DOHH2 (cell line): ENCODE measurements around the gene CBLN4.

Experiments
- H3F3A ChIP-seq: fragments of 200-600 bp; sonication (generic), shearing (Covaris generic); 2 replicates; pipeline ENCODE4 v1.6.0; 2016; ENCODE audit warnings: antibody characterized with exemption, mild to moderate bottlenecking; ENCODE audit not compliant: control insufficient read depth, insufficient read depth
- H3K27ac ChIP-seq: fragments of 200-600 bp; sonication (generic); 2 replicates; pipeline ENCODE4 v1.5.1; 2014; ENCODE audit warnings: low read depth, mild to moderate bottlenecking, low read length, moderate library complexity
- H3K27me3 ChIP-seq: fragments of 200-600 bp; sonication (generic); 2 replicates; pipeline ENCODE4 v1.6.1; 2014; ENCODE audit warnings: mild to moderate bottlenecking, low read length, mixed read lengths; ENCODE audit not compliant: control insufficient read depth
- H3K36me3 ChIP-seq: fragments of 200-600 bp; sonication (generic); 2 replicates; pipeline ENCODE4 v1.6.1; 2014; ENCODE audit warnings: mild to moderate bottlenecking, low read length, moderate library complexity, mixed read lengths; ENCODE audit not compliant: control insufficient read depth
- H3K4me1 ChIP-seq: fragments of 200-600 bp; sonication (generic); 2 replicates; pipeline ENCODE4 v1.6.1; 2014; ENCODE audit warnings: mild to moderate bottlenecking, low read length, mixed read lengths; ENCODE audit not compliant: control insufficient read depth
- H3K4me2 ChIP-seq: fragments of 200-600 bp; sonication (generic); 2 replicates; pipeline ENCODE4 v1.6.0; 2014; ENCODE audit warnings: mild to moderate bottlenecking, low read length, moderate library complexity
- H3K4me3 ChIP-seq: fragments of 200-600 bp; sonication (generic); 2 replicates; pipeline ENCODE4 v1.5.1; 2014; ENCODE audit warnings: mild to moderate bottlenecking, low read length, mixed read lengths
- H3K79me2 ChIP-seq: fragments of 200-600 bp; sonication (generic); 2 replicates; pipeline ENCODE4 v1.6.1; 2014; ENCODE audit warnings: mild to moderate bottlenecking, low read length, mixed read lengths; ENCODE audit not compliant: control insufficient read depth
- H3K9me2 ChIP-seq: fragments of 200-600 bp; sonication (generic); replicated peaks from 2 replicates; pipeline ENCODE4 v1.6.1; 2014; ENCODE audit warnings: mild to moderate bottlenecking, low read length, mixed read lengths; ENCODE audit not compliant: control insufficient read depth
- H3K9me3 ChIP-seq: fragments of 200-600 bp; sonication (generic); 2 replicates; pipeline ENCODE4 v1.6.1; 2014; ENCODE audit warnings: antibody characterized with exemption, low read length, mixed read lengths; ENCODE audit not compliant: control insufficient read depth, insufficient read depth
- H4K20me1 ChIP-seq: fragments of 200-600 bp; sonication (generic); 2 replicates; pipeline ENCODE4 v1.6.0; 2014; ENCODE audit warnings: low read depth, mild to moderate bottlenecking, antibody characterized with exemption, low read length, moderate library complexity; ENCODE audit not compliant: control insufficient read depth, insufficient read depth
- EZH2phosphoT487 ChIP-seq: fragments of 200-600 bp; sonication (generic); IDR thresholded peaks from 2 replicates; pipeline ENCODE4 v1.6.1; 2017; ENCODE audit warnings: borderline replicate concordance, mild to moderate bottlenecking, antibody characterized with exemption, low read length, moderate library complexity, mixed read lengths
- TF ChIP-seq, protein P1 (sequence below): fragments of 200-600 bp; sonication (generic); IDR thresholded peaks from one replicate; pipeline ENCODE4 v1.5.1; 2014; ENCODE audit warnings: antibody characterized with exemption, mild to moderate bottlenecking, low read depth, low read length; ENCODE audit not compliant: poor library complexity, severe bottlenecking

The CBLN4 gene

DNA sequence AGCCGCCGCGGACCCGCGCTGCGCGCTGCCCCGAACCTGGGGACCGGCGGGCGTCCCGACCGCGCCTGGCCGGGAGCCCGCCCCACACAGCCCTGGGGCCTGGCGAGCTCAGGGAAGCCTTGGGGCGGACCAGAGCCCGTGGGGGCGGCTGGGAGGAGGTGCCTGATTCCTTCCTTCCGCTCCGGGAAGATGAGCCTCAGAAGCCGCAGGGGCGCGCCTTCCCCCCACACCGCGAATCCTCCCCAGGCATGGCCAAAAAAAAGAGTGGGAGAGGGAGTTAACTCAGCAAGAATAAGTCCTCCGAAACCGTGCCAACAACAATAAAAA, at the start of gene CBLN4:
Gene CBLN4, minus strand, starts transcription at position 131 of the 327 bp plus-strand sequence. CDS start 1,348 bp downstream, outside the sequence.
- Histone ChIP-seq H3K27ac (no peak within 1 kb of the TSS), H3K4me2 (no peak within 1 kb of the TSS), H3F3A (no peaks in the 10 kb centered on the region), H3K36me3 (no peaks in the 10 kb centered on the region), H3K4me3 (no peak within 1 kb of the TSS), H3K9me2 (no peaks in the 10 kb centered on the region), H4K20me1 (no peaks in the 10 kb centered on the region), H3K9me3 (peaks cover 3% of the 10 kb centered on the region; the same call in 1 of the 2 replicates), H3K4me1 (no peaks in the 10 kb centered on the region), H3K27me3 (no peaks in the 10 kb centered on the region), H3K79me2 (no peaks in the 10 kb centered on the region)
- TF ChIP-seq, protein P1, sequence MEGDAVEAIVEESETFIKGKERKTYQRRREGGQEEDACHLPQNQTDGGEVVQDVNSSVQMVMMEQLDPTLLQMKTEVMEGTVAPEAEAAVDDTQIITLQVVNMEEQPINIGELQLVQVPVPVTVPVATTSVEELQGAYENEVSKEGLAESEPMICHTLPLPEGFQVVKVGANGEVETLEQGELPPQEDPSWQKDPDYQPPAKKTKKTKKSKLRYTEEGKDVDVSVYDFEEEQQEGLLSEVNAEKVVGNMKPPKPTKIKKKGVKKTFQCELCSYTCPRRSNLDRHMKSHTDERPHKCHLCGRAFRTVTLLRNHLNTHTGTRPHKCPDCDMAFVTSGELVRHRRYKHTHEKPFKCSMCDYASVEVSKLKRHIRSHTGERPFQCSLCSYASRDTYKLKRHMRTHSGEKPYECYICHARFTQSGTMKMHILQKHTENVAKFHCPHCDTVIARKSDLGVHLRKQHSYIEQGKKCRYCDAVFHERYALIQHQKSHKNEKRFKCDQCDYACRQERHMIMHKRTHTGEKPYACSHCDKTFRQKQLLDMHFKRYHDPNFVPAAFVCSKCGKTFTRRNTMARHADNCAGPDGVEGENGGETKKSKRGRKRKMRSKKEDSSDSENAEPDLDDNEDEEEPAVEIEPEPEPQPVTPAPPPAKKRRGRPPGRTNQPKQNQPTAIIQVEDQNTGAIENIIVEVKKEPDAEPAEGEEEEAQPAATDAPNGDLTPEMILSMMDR: no peak
- TF ChIP-seq EZH2phosphoT487: no peak

DNA sequence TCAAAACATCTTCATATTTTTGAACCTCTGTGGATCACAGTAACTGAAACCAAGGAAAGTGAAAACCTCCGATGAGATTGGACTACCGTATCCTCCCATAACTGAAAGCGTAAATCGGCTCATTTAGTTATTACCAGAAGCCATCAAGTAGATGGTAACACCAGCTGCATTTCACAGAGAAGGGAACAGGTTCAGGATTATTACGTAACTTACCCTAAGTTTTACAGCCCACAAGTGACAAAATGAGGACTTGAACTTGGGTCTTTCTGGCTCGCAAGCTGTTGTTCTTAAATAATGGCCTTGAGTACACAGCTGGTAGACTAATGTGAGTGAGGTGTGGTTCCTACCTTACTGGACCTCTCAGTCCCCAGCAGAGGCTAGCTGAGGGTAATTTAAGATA, 37.9 kb upstream of the CBLN4 start:
- H3K27ac ChIP-seq: no peak overlapping the region
- H3K4me2 ChIP-seq: no peak overlapping the region
- no peaks in the 10 kb centered on the region for H3K27me3 ChIP-seq
- no peaks in the 10 kb centered on the region for H3K9me3 ChIP-seq
- TF ChIP-seq, protein P1: no peak
- TF ChIP-seq EZH2phosphoT487: no peak
- no peaks in the 10 kb centered on the region for H3K79me2 ChIP-seq
- no peaks in the 10 kb centered on the region for H3K36me3 ChIP-seq
- no peak overlapping the region for H3K4me3 ChIP-seq
- no peaks in the 10 kb centered on the region for H3K9me2 ChIP-seq
- no peaks in the 10 kb centered on the region for H3F3A ChIP-seq
- no peaks in the 10 kb centered on the region for H4K20me1 ChIP-seq
- H3K4me1 ChIP-seq: no peaks in the 10 kb centered on the region

DNA sequence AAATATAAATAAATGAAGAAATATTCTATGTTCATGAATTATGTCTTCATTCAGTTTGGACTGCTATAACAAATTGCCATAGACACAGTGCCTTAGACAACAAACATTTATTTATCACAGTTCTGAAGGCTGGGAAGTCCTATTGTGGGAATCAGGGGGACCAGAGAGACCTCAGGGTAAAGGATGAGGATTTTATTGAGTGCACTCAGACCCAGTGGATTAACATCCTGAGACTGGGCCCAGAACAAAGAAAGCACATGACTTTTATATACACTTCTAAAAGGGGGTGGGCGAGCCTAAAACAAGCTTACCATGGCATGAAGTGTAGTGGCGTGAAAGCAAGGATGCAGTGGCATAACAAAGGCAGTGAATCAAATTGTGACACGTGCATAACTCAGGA, 26.9 kb upstream of the CBLN4 start:
- H3K4me1 ChIP-seq: no peaks in the 10 kb centered on the region
- H3K4me2 ChIP-seq: no peak overlapping the region
- no peak overlapping the region for H3K4me3 ChIP-seq
- no peaks in the 10 kb centered on the region for H3K79me2 ChIP-seq
- H3F3A ChIP-seq: no peaks in the 10 kb centered on the region
- peaks cover 3% of the 10 kb centered on the region; the same call in 1 of the 2 replicates for H3K9me3 ChIP-seq
- H4K20me1 ChIP-seq: no peaks in the 10 kb centered on the region
- TF ChIP-seq, protein P1: no peak
- TF ChIP-seq EZH2phosphoT487: no peak
- no peaks in the 10 kb centered on the region for H3K27me3 ChIP-seq
- H3K9me2 ChIP-seq: no peaks in the 10 kb centered on the region
- H3K36me3 ChIP-seq: no peaks in the 10 kb centered on the region
- H3K27ac ChIP-seq: no peak overlapping the region
